GM10847 (cell line): ENCODE data around the gene CENPO.

Experiments
- POLR2A ChIP-seq: IDR thresholded peaks from 2 replicates; pipeline ENCODE4 v1.6.1; 2011; ENCODE audit not compliant: insufficient read length; ENCODE audit errors: extremely low read depth

CENPO gene

DNA sequence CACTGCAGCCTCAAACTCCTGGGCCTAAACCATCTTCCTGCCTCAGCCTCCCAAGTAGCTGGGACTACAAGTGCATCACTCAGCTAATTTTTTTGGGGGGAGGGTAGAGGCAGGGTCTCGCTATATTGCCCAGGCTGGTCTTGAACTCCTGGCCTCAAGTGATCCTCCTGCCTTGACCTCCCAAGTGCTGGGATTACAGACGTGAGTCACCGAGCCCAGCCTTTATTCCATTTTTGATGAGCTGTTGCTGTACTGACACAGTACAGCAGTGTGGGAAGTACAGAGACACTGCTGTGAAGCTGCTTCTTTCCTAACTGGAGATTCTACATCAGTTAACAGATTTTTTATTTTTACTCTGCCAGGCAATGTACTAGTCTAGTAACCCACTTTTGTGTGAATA, 18.9 kb upstream of the CENPO start:
- no peak for TF ChIP-seq POLR2A

- no peak for TF ChIP-seq POLR2A
Measured at GRCh38 chr2:24779116-24779515, 14.1 kb upstream of the CENPO start.

GRCh38 chr2:24783641-24784040, 9.6 kb upstream of the CENPO start:
- no peak for TF ChIP-seq POLR2A

DNA sequence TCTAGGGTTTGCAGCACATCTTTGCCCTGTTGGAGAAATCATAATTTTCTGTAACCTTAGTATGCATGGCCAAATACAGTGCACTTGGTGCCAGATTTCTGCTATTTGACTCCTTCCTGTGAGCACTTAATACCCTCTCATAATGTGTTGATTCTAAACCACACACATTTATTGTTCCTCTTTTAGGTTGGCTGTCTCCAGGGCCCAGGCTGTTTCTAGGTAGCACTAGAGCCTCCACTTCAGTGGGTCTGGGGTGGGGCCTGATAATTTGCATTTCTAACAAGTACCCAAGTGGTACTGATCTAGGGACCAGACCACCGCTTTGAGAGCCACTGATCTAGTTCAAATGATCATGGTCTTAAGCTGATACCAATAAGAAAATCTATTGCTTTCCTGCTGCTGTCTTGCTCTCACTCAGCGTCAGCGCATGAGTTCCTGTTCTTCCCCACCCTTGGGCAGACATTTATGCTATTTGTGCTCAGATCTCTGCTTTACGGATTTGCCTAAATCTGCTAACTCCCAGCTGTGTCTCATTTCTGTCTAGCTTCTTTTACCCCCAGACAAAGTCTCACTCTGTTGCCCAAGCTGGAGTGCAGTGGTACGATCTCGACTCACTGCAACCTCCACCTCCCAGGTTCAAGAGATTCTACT, 7.4 kb upstream of the CENPO start:
- TF ChIP-seq POLR2A: no peak

- TF ChIP-seq POLR2A: no peak
Measured at GRCh38 chr2:24787532-24787931, 5.7 kb upstream of the CENPO start.

GRCh38 chr2:24788816-24789215, 4.4 kb upstream of the CENPO start:
- no peak for TF ChIP-seq POLR2A

DNA sequence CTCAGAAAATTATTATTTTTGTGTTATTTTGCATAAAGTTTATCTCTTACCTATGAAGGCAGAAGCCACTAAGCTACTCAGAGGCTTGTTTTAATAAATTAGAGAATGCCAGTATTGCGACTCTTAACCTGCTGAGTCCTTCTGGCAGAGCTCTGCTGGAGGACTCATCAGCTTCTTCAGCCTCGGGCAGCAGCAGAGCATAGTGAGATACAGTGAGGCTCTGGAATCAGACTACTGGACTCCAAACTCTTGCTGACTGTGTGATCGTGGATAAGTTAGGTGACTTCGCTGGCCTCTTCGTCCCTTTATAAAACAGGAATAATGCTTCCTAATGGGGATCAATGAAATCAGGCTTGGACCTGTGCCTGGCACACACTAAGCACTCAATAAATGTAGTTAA, 1.8 kb upstream of the CENPO start:
- no peak for TF ChIP-seq POLR2A

DNA sequence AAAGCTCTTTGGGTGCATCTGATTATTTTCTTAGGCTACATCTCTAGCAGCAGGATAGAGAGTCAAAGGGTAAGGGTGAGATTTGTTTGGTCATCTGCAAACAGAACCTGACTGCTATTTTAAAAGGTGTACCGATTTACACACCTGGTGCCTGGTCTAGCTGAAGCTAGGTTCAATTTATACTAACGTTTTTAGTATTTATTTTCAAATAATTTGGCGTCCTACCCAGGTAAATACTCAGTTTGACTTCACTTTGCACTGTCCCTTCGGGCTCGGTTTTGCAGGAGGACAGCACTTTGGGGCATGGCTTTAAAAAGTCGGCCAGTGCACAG, 717 bp upstream of the CENPO start:
- no peak for TF ChIP-seq POLR2A

- no peak for TF ChIP-seq POLR2A
Measured at GRCh38 chr2:24793761-24794435, 673 bp downstream of the CENPO start.

GRCh38 chr2:24797644-24798043, 4.4 kb downstream of the CENPO start:
- no peak for TF ChIP-seq POLR2A

GRCh38 chr2:24806661-24807036, 13.4 kb downstream of the CENPO start:
- TF ChIP-seq POLR2A: no peak

- TF ChIP-seq POLR2A: no peak
Measured at GRCh38 chr2:24809316-24810007, 16.2 kb downstream of the CENPO start.

GRCh38 chr2:24813691-24814137, 20.5 kb downstream of the CENPO start:
- TF ChIP-seq POLR2A: no peak

DNA sequence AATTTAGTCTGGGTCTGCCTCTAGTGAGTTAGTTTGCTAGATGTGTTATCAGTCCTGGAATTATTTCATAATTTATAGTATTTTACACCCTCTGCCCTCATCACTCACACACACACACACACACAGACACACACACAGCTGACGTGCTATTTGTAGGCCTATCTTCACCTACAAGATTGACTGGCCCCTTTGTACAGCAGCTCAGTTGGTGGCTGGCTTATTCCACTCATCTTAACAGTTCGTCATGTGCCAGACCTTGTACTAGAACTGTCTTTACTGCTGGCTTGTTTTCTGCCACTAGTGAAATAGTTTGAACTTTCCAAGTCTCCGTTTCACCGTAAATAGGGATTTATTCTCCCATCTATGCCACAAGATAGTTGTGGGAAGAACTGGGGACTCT, 21.3 kb downstream of the CENPO start:
- no peak for TF ChIP-seq POLR2A

DNA sequence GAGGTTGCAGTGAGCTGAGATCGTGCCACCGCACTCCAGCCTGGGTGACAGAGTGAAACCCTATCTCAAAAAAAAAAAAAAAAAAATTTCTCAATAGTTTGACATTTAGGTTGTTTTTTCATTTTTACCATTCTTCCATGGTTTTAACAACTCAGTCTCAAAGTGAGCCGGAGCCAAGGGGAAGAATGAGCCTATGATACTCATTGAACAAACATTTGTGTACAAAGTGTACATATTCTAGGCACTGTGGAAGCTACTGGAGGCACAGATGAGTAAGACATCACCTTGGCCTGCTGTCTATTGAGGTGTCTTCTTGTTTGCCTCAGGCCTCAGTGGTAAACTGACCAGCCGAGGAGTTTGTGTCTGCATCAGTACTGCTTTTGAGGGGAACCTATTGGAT, 21.9 kb downstream of the CENPO start:
- TF ChIP-seq POLR2A: no peak

- no peak for TF ChIP-seq POLR2A
Measured at GRCh38 chr2:24816404-24816803, 23.2 kb downstream of the CENPO start.
